GM18858 (cell line): ENCODE data around the gene EFR3B.
"Not testable (repeated sequence)": the region's sequence is repeated elsewhere in the genome, so short reads cannot be mapped to it uniquely, and the experiment has no call there.

Source experiments
- ATAC-seq: cut with Tn5 transposase; IDR thresholded peaks from one replicate; pipeline ENCODE4 v1.9.1; 2021; ENCODE audit not compliant: unreplicated experiment

Gene EFR3B, protein sequence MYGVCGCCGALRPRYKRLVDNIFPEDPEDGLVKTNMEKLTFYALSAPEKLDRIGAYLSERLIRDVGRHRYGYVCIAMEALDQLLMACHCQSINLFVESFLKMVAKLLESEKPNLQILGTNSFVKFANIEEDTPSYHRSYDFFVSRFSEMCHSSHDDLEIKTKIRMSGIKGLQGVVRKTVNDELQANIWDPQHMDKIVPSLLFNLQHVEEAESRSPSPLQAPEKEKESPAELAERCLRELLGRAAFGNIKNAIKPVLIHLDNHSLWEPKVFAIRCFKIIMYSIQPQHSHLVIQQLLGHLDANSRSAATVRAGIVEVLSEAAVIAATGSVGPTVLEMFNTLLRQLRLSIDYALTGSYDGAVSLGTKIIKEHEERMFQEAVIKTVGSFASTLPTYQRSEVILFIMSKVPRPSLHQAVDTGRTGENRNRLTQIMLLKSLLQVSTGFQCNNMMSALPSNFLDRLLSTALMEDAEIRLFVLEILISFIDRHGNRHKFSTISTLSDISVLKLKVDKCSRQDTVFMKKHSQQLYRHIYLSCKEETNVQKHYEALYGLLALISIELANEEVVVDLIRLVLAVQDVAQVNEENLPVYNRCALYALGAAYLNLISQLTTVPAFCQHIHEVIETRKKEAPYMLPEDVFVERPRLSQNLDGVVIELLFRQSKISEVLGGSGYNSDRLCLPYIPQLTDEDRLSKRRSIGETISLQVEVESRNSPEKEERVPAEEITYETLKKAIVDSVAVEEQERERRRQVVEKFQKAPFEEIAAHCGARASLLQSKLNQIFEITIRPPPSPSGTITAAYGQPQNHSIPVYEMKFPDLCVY

DNA sequence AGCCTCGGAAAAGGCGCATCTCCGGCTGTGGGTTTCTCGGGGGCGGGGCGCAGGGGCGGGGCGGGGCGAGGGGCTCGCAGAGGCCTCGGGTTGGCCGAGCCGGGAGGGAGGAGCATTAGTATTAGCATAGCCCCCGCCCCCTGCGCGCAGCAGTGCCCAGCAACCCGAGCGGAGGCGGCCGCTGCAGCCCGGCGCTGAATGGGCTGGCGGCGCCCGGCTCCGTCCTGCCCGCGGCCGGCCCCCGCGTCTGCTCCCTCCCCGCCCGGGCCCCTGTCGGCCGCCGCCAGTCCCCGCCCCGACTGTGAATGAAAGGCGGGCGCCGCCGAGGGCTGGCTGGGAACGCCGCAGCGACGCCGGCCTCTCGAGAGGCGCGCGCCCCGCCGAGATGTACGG lies at the start of gene EFR3B:
EFR3B (plus strand) TSS at position 149 of the 393 bp plus-strand sequence; CDS start at position 386, 237 bp downstream.
- peak; percentile 74 for ATAC-seq

DNA sequence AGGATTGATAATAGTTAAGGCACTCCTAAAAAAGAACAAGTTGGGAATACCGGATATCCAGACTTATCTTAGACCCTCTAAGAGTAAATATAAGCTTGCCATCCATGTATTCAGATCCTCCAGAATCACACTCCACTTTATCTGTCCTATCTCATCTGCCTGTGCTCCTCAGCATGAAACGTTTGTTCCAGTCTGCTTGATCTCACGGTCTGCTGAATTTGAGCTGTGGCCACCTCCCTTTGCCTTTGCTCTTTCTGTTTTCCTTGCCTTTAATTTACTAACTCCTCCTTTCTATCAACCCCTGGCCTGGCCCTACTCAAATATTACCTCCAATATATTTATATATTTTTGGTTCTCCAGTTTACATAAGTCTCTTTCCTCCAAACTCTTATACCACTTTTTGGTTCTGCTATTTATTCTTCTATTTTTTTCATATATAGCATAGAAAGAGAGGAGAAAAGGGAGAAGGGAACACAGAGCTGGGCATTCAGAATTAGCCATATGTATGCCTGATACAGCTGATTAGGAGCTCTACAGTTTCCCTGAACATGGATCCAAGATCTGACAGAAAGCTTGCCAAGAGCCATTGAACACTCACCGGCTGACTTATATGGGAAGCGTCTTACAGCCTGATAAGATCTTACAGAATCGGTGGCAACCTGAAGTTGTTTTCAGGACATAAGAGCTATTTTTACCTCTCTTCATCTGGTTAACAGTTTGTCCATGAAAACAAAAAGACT lies 48.3 kb upstream of the EFR3B start:
- no peak for ATAC-seq

DNA sequence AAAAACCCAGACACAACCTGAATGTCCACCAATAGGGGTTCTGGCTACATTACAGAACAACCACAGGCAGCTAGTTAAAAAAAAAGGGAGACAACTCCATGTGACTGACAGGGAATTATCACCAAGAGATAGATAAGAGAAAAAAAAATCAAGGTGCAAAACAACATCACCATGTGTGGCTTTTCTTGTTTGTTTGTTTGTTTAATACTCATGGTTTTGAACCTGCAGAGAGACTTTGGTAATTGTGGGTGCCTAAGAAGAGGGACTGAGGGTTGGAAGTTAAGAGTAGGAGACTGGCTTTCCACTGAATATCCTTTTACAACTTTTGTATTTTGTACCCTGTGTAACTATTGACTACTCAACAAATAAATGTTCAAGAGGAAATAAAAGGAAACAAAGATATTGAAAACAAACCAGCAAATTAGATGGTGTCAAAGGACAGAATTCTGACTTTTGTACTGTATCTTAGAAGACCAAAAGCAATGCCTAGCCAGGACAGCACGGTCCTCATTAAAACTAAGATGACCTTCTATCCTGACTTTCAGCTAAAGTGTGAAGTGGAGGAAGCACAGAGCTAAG lies 47.6 kb upstream of the EFR3B start:
- ATAC-seq: no peak

DNA sequence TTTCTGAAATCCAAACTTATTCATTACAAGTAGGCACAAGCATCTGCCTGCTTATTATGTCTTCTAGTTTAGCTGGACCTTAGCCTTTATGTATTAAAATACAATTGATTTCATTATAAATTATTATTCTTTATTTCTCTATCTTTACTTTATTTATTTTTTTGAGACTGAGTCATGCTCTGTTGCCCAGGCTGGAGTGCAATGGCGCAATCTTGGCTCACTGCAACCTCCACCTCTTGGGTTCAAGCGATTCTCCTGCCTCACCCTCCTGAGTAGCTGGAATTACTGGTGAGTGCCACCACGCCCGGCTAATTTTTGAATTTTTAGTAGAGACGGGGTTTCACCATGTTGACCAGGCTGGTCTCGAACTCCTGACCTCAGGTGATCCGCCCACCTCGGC lies 42.8 kb upstream of the EFR3B start:
- ATAC-seq: not testable (repeated sequence)

DNA sequence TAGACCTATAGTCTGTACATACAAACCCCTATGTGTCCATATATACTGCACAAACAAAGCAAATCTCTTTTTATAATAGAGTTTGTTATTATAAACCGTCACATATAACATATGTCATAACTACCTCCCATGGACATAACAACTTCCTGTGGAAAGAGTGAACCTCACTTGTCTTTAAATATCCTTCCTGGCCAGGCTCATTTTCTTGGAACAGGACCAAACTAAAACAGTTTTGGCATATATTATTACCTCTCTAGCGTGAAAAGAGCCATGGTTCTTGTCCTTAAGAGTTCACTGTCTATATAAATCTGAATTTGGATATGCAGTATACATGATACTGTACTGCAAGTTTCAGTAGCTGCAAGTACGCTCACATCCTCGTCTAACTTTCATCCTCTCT lies 41.8 kb upstream of the EFR3B start:
- ATAC-seq: no peak

DNA sequence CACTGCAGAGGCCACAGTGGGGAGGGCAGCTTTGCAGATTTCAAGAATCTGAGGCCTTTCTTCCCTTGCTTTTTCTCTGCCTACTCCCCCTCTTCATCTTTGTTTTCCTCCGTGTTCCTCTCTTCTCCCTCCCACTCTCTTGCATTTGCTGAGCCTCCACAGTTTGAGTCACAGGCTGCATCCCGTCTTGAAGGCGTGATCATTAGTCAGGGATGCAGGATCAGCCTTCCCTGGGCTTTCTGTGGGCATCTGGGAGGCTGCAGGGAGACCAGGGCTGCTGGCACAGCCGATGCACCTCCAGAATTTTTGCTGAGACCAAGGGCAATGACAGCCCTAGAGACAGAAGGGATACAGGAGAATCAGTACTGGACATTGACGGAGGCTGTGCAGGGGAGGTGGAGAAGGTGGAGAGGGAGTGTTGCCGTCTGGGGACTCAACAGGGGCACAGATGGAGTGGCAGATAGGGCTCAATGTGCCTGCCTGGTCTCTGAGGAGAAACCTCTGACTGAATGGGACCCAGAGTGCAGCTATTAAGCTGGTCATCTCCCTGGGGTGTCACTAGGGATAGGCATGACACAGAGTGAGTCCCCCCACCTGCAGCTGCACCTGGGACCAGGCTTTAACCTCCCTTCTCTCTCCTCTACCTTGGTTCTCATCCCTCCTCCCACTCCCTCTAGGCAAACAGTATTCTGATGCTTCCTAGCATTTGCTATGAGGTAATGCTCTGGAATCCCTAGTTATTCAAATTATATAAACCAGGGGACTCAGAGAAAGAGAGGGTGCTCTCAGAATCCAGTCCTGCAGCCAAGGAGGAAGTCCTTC lies 41.2 kb upstream of the EFR3B start:
- ATAC-seq: no peak

DNA sequence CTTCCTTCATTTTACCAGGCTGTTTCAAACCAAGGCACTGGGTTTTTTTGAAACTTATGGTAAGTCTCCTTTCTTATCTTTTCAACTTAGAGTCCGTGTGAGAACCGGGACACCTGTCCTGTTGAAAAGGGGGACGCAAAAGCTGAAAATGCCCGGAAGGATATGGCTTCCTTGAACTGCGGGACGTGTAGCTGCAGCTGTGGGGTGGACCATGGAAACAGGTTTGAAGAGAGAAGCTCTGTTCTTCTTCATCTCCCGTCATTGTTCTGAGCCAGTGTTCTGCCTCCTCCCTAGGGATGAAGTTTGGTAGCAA lies 40.6 kb upstream of the EFR3B start:
- no peak for ATAC-seq

DNA sequence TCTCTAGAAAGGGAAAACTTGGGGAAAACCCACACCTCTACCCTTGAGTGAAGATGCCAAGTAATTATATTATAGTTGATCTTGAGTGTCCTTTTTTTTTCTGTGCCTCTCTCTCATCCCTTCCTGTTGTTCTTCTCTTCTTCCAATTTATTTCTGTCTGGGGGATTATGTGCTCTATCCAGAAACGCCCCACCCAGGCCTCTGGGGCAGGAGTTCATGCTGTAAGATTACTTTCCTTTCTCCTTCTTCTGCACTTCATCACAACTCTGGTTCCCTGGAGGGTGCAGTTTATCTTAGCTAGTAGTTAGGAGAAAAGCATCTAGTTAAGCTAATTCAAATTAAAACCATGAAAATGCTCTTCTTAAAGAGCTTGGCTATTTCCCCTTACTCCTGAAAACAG lies 39.8 kb upstream of the EFR3B start:
- ATAC-seq: no peak

DNA sequence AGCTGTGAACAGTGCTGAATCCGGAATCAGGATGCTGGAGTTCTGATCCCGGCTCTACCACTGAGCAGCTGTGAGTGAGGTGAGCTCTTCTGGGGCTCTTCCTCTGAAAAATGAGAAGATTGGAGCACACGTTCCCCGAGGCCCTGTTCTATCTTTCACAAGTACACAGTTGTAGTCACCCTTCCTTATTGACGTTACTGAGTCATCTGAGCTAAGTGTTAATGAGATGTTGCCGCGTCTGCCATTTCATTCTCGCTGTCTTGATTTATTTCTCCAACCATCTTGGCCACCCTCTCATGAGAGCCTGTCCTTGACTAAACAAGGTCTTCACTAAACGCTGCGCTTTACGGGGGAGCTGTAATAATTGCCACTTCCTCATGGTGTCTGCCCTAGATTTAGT lies 31.9 kb upstream of the EFR3B start:
- ATAC-seq: no peak

DNA sequence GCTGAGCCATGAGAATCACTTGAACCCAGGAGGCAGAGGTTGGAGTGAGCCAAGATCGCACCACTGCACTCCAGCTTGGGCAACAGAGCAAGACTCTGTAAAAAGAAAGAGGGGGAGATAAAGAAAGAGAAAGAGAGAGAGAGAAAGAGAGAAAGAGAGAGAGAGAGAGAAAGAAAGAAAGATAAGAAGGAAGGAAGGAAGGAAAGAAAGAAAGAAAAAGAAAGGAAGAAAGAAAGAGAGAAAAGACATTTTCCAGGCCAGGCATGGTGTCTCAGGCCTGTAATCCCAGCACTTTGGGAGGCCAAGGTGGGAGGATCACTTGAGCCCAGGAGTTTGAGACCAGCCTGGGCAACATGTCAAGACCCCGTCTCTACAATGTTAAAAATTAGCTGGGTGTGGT lies 30.5 kb upstream of the EFR3B start:
- ATAC-seq: not testable (repeated sequence)

DNA sequence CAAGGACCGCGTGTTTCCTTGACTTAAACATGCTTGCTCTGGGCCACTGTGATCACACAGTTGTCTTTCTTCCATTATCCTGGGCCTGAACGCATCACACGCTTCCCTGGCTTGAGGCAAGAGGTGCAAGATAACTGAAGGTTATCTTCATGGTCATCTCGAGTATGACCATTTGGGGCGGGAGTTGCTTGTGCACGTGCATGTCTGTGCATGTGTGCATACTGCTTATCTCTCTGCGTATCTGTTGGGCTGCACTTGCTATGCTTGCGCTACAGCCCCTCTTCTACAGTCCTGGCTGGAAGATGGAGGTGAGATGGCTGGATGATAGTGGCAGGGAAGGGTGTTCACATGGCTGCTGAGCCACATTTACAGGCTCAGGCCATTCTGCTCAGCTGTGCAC lies 27.2 kb upstream of the EFR3B start:
- no peak for ATAC-seq

DNA sequence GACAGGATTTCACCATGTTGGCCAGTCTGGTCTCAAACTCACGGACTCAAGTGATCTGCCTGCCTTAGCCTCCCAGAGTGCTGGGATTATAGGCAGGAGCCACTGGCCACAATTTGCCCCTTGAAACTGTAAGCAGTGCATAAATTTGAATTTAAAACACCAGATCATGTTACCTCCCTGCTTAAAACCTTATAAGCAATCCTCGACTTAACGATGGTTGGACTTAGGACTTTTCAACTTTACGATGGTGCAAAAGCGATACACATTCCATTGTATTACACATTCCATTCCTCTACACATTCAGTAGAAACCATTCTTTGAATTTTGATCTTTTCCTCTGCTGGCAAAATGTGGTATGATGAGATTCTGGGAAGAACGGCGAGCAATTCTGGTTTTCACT lies 23.2 kb upstream of the EFR3B start:
- no peak for ATAC-seq

DNA sequence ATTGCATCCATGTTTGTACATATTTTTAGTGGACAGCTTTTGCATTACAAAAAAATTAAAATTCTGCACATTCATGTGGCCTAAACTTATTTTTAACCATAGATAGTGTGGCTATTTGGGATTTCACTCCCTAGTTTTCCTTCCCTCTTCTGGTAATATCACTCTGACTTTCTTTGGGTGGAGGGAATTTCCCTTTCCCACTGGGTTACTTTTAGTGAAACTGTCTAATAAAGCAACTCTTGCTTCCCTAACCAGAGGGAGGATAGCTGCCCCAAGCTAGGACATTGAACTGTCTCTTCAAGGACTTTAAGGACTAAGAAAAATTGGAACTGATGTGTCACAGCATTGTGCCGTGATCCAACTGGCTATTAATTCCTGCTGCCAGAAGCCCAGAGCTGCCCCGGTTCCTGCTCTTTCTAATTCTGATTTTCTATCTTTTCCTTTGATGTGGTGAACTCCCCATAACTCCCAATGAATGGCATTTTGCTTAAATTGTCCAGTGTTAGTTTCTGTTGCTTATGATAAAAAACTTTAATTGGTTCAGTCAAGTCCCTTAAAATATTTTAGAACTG lies 20.0 kb upstream of the EFR3B start:
- no peak for ATAC-seq

DNA sequence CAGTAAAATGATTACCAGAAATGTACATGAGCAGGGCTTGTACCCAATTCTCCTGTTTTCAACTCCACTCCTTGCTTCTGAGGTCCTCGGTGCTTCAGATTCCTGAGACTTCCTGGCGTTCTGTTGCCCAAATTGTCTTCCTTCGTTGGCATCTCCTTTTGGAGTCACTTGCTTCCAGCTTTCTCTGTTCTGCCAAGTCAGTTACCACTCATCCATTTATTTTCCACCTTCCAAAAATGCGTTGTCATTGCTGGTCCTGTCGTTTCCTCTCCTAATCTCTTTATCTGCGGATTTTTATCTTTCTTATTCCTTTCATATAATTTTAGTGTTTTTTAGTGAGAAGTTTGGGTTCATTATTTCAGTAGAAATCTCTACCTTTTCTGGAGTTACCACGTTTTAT lies 18.5 kb upstream of the EFR3B start:
- no peak for ATAC-seq

DNA sequence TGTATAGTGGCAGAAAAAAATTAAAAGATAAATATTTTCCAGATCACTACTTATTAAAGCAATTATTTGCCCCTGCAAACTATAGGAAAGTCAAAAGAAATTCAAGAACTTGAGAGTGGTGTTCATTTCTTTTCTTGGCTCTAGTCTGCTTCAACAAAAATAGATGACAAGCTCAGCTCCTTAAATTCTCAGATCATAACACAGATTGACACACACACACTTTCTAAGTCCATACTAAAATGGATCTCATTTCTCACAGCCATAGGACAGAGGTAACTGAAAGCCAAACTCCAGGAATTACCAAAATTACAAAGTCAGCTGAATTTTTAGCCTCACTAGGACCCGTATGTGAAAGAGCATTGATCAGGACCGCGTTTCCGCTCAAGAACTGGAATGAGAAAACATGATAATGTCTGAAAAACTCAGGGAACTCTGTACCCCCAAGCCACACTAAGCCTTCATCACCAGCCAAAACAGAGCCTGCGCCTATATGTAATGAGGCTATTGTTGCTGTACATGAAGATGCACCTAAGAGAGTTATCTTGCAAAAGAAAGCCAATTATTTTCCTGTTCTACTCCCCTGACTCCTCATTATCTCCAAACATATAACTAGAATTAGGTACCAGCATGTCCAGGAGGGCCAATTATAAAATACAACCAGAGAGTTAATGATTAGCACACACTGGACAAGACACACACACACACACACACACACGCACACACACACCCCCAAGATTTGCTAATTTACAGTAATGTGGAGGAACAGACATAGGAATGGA lies 16.5 kb upstream of the EFR3B start:
- no peak for ATAC-seq

DNA sequence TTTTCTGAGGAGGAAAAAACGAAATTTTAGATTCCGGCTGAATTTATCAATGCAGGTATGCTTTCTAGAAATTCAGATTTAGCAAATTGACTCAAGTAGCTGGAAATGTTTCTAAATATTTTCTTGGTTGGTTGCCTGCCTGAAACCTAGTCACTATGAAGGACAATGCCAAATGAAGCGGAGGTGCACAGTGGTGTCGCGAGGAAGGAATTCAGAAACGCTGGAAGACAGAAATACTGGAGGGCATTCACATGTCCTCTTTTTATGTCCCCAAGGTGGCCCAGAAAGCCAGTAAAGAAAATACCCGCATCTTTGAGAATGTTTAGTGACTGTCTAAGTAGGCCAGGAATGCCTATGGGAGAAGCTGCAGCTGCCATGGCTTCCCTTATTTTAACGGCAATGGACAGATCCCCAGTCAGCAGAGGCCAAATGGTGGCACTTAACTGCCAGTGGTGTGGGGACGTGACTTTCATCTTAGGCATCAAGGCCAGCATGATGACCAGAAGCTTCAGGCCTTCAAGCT lies 15.8 kb upstream of the EFR3B start:
- ATAC-seq: no peak

DNA sequence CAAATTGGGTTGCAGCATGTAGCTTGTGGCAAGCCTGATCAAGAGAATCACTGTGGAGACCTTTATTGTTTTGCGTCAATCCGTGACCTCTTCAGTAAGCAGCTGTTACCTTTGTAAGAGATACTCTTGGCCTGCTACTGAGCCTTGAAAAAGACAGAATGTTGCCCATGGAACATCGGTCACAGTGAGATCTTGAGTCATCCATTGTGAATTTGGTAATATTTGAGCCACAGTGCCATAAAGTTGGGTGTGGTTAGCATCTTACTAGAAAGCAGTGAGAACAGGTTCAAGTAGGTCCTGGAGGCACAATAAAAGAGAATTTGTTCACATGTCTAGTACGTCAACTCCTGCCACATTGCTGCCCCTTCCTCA lies 12.7 kb upstream of the EFR3B start:
- no peak for ATAC-seq

DNA sequence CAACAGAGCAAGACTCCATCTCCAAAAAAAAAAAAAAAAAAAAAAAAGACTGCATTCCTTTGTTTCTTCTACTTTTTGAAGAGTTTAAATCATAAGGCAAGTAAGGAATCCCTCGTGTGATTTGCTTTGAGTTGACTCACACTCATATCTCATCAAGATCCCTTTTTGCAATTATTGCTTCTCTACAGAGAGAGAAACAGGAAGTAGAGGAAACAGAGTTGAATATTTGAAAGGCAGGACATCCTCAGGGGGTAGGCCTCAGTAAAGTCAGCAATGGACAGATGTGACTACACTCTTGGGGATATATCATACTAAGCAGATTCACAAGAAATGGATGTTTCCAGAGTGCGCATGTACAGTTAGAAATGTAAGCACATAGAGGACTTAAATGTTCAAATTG lies 11.2 kb upstream of the EFR3B start:
- no peak for ATAC-seq

DNA sequence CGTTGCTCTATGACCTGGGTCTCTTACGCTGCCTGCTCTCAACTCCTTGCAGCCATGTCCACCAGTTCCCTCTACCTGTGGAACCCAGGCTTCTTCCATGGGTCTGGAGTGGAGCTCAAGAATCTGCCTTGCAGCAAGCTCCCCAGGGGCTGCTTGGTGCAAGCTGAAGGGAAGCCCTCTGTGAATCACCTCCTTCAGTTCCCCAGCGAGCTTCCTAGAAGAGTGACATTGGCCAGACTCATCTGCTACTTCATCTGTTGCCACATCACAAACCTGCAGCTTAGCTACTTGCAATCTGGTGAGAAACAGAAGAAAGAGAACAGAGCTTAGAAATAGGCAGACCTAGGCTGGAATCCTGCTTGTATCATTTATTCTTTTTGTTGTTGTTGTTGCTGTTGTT lies 9.8 kb upstream of the EFR3B start:
- no peak for ATAC-seq
